GM21526 (cell line): ENCODE data around the gene BAIAP3.
"Not testable (repeated sequence)": the region's sequence is repeated elsewhere in the genome, so short reads cannot be mapped to it uniquely, and the experiment has no call there.

Experiments used
- ATAC-seq: cut with Tn5 transposase; IDR thresholded peaks from one replicate; pipeline ENCODE4 v1.9.1; 2021; ENCODE audit warnings: moderate library complexity; ENCODE audit not compliant: unreplicated experiment, low FRiP score

BAIAP3 gene, protein sequence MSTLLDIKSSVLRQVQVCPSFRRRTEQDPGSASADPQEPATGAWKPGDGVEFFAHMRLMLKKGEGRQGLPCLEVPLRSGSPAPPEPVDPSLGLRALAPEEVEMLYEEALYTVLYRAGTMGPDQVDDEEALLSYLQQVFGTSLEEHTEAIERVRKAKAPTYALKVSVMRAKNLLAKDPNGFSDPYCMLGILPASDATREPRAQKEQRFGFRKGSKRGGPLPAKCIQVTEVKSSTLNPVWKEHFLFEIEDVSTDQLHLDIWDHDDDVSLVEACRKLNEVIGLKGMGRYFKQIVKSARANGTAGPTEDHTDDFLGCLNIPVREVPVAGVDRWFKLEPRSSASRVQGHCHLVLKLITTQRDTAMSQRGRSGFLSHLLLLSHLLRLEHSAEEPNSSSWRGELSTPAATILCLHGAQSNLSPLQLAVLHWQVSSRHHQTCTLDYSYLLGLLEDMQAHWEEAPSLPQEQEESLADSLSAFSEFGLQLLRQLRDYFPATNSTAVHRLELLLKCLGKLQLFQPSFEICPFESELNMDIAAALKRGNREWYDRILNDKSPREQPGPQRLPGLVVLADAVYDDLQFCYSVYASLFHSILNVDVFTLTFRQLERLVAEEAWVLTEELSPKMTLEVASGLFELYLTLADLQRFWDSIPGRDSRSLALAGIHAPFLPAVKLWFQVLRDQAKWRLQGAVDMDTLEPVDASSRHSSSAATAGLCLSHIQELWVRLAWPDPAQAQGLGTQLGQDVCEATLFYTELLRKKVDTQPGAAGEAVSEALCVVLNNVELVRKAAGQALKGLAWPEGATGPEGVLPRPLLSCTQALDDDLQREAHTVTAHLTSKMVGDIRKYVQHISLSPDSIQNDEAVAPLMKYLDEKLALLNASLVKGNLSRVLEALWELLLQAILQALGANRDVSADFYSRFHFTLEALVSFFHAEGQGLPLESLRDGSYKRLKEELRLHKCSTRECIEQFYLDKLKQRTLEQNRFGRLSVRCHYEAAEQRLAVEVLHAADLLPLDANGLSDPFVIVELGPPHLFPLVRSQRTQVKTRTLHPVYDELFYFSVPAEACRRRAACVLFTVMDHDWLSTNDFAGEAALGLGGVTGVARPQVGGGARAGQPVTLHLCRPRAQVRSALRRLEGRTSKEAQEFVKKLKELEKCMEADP

DNA sequence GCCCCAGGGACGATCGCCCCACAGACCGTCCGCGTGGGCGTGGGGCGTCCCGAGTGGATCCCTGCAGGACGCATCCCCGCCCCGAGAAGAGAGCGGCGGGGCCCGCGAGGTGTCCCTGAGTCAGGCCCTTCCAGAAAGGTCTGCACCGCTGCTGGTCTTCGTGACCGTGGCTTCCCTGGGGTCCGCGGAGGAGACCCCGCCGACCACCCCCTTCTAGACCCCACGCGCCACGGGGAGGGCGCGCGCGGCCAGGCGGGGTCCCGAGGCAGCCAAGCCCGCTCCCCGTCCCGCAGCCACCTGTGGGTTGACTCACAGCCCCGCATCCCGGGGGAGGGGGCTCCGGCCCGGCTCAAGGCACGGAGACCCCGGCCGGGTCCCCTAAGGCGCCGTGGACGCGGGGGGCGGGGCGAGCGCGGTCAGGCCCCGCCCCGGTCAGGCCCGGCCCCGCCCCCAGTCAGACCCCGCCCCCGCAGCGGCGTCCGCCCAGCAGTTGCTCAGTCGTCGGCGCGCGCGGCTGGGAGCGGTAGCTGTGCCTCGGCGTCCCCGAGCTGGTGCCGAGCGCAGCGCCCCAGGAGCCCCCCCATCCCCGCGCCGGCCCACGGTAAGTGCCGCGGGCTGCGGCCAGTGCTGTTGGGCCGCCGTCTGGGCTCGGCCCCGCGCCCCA, at the start of gene BAIAP3:
Gene BAIAP3, plus strand, starts transcription at position 497 of the 664 bp plus-strand sequence. CDS start 4,905 bp downstream, outside the sequence.
- no peak for ATAC-seq

DNA sequence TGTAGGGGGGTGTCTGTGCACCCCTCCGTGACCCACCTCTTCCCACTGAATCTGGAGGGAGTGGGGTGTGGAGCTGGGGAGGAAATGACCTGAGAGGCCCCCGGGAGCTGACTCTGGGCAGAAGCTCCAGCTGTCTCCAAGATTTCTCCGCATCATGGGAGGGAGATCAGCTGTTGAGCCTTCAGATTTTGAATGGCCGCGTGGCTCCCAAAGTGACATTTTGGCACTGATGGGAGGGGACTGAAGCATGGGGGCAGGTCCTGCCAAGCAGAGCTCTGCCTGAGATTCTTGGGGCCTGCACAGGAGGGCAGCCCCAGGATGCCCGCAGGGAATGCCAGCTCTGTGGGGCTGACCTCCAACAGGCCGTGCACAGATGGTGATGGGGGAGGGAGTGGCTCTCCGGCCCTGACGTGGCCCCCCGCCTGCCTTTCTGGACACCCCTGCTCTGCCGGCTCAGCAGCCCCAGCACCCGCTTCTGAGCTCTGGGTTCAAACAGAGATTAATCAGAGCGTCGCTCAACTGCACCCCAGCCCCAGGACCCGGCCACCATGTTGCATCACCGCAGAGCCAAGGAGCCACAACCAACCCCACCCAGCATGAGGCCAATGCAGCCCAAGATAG, 49.3 kb upstream of the BAIAP3 start:
- ATAC-seq, result no peak

DNA sequence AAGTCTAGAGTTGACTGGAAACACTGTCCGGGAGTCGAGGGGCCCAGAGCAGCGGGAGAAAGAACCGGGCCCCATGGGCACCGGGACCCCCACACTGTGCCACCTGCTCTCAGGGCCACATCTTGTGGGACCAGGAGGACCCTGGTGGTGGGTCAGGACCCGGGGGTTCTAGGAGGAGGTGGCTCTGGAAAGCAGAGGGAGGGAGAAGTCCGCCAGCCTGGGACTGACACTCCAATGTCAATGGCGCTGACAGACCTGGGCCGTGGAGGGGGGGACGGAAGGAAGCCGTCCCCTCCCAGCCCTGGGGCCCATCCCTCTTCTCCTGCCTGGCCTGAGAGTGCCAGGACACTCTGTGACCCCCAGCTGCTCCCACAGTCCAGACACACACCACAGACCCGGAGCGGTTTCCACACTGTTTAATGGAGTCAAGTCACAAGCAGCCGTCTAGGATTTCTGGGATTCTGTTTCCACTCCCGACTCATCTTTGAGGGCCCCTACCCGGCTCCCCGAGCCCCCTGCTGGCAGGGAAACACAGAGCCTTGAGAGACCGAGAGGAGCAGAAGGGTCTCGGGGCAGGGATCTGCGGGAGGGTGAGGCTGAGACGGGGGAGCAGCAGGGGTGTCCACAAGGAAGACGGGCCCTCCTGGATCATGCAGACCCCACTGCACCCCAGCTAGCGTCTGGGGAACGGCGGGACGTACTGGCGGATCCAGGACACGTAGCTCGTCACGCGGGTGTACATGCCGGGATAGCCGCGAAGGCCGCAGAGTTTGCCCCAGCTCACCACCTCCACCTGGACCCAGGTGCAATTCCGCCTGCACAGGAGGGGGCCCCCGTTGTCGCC, 47.6 kb upstream of the BAIAP3 start:
- no peak for ATAC-seq

DNA sequence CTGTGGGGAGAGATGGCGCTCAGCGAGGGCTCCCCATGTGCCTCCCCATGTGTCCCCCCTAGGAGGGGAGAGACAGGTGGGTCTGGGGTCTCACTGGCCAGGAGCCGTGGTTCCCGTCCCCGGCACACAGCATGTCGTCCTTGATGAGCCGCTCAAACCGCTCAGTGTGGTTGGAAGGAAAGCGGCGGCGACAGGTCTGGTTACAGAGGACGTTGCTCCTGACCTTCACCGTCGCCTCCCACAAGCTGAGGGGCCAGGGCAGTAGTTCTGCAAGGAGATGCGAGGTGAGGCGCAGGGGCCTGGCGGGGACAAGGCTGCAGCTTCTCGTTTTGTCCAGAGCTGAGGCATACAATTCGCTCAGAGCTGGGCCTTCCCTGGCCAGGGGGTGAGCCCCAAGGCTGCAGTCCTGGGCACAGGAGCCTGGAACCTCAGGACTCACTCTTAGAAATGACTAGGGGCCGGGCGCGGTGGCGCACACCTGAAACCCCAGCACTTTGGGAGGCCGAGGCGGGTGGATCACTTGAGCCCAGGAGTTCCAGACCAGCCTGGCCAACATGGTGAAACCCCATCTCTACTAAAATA, 46.8 kb upstream of the BAIAP3 start:
- ATAC-seq, result no peak

DNA sequence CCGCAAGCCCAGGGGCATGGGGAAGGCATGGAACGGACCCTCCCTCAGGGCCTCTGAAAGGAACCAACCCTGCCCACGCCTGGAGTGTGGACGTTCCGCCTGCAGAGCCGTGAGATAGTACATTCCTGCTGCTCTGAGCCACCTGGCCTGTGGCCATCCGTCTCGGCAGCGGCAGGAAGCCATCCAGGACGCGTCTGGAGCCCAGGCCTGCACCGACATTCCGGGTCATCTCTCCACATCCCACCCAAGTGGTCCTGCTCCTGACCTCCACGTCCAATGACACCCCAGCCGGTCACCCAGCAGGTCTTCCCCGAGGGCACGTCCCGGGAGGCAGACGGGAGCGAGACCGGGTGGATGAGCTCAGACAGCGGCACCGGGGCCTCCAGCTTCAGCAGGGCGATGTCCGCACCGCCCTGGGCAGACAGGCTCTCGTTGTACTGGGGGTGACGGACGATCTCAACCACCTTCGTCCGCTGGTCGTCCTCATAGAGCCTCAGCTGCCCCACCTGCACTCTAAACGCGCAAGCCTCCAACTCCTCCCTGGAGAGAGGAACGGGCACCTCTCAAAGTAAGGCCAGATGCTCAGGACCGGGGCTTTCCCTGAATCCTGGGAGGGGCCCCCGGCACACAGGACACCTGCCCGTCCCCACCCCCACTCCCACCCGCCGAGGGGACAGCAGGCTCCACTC, 45.3 kb upstream of the BAIAP3 start:
- ATAC-seq, result no peak

DNA sequence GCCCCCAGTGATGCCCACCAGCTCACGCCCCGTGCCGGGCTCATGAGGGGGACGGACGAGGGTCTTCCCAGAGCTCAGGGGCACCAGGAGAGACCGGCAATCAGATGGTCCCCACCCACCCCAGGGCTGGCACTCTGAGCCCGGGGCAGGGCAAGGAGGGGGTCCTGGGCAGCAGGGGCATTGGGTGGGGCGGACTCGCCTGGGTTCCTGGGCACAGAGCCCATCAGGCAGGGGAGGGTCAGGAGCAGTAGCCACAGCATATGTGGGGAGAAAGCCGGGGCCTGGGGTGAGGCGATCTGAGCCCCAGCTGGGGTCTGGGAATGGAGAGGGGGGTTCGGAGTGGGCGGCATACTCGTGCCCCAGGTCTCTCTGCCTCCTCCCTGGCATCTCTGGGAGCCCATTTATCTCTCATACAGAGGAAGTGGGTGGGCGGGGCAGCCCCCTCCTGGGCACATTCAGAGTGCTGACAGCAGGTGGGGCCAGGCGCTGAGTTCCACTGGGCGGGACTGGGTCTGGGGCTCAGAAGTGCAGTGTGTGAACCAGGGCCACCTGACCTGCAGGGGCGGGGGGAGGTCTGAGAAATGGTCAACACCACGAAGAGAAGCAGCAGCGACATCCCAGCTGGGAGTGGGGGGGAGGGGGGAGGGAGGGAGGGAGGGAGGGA, 44.5 kb upstream of the BAIAP3 start:
- no peak for ATAC-seq

DNA sequence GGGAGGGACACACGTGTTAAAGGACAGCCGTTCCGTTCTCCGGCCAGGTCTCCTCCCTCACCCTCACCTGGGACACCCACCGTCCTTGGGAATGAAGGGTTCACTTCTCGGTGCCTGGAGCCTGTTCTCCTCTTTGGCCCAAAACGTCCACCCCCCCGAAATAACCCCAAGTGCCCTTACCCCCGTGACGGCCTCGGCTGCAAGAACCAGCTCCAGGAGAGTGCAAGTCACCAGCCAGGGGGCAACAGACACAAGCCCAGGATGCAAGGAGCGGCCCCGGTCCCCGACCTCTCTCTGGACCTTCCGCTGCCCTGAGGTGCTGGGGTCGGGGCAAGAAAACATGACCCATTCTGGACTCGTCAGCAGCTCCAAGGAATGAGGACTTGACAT, 44.0 kb upstream of the BAIAP3 start:
- no peak for ATAC-seq

DNA sequence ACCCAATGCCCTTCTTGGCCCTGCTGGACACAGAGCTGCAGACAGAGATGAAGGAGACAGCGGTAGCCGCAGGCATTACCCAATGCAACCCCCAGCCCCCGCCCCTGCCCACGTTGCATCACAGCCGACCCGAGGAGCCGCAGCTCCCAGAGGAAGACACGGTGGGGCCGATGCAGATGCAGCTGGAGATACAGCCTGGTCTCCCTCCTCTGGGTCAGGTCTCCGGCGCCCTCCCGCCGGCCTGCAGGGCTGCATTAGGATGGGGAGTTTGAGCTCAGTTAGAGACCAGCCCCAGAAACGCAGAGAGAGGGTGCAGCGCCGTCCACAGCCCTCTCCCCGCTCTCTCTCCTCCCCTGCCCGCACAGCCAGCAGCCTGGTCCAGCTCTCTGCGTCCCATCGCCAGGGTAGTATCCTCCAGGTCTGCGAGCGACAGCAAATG, 43.4 kb upstream of the BAIAP3 start:
- no peak for ATAC-seq

DNA sequence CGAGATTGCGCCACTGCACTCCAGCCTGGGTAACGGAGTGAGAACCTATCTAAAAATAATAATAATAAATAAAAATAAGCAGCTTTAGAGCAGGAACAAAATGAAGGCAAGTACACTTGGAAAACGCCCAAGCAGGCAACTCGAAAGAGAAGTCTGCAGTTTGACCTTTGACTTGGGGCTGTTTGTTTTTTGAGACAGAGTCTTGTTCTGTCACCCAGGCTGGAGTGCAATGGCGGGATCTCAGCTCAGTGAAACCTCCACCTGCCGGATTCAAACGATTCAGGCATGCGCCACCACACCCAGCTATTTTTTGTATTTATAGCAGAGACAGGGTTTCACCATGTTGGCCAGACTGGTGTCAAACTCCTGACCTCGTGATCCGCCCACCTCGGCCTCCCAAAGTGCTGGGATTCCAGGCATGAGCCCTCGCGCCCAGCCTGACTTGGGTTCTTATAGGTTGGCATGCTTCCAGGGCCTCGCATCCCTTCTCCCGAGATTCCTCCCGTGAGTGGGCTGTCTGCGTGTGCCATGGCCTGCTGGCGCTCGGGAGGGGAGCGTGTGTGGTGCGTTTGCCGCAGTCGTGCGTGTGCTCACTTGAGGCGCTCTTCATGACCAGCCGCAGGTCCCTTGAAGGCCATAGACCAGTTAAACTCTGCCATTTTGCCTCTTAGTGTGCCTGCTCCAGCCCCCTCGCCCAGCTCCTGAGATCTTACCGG, 42.4 kb upstream of the BAIAP3 start:
- no peak for ATAC-seq

DNA sequence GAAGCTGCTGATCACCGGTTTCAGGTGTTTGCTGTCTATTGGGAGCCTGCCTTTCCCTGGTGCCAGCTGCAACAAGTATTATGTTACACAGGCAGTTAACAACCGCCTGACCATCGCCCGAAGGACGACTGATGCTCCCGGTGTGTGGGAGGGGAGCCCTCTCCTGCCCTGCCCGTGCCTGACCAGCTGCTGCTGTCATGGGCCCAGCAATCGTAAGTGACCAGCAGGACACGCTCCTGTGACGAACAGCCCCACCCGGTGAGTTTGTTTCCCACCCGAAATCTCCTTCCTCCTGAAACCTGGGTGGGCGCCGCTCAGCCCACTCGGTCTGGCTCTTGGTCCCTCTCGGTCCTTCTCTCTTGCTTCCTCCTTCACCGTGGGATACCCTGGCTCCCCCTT, 41.9 kb upstream of the BAIAP3 start:
- no peak for ATAC-seq

DNA sequence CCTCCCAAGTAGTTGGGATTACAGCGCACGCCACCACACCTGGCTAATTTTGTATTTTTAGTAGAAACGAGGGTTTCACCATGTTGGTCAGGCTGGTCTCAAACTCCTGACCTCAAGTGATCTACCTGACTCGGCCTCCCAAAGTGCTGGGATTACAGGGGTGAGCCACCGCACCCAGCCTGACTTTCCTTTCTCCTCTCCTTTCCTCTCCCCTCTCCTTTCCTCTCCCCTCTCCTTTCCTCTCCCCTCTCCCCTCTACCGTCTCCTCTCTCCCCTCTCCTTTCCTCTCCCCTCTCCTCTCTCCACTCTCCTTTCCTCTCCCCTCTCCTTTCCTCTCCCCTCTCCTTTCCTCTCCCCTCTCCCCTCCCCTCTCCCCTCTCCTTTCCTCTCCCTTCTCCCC, 41.2 kb upstream of the BAIAP3 start:
- ATAC-seq, result not testable (repeated sequence)

DNA sequence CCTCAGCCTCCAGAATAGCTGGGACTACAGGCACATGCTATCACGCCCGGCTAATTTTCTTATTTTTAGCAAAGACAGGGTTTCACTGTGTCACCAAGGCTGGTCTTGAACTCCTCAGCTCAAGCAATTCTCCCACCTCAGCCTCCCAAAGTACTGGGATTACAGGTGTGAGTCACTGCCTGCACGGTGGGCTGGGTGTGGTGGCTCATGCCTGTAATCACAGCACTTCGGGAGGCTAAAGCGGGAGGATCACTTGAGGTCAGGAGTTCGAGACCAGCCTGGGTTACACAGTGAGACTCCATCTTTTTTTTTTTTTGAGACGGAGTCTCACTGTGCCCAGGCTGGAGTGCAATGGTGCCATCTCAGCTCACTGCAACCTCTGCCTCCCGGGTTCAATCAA, 40.6 kb upstream of the BAIAP3 start:
- ATAC-seq, result not testable (repeated sequence)

DNA sequence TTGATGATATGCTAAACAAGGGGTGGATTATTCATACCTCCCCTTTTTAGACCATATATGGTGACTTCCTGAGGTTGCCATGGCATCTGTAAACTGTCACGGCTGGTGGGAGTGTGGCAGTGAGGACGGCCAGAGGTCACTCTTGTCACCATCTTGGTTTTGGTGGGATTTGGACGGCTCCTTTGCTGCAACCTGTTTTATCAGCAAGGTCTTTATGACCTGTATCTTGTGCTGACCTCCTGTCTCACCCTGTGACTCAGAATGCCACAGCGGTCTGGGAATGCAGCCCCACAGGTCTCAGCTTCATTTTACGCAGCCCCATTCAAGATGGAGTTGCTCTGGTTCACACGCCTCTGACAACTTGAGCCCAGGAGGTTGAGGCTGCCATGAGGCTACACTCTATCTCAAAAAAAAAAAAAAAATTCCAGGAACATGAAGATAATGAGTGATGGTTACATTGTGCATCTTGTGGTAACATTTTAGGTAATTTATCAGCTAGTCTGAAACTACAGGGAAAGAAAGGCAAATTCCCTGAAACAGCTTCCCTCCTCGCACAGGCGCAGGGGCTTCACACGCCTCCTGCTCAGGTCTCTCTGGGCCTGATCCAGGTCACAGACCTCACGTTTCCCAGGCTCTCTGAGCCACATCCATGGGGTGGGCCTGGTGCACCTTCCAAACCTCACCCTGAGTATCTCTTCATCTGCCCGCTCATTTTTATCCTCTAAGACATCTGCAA, 39.4 kb upstream of the BAIAP3 start:
- no peak for ATAC-seq

DNA sequence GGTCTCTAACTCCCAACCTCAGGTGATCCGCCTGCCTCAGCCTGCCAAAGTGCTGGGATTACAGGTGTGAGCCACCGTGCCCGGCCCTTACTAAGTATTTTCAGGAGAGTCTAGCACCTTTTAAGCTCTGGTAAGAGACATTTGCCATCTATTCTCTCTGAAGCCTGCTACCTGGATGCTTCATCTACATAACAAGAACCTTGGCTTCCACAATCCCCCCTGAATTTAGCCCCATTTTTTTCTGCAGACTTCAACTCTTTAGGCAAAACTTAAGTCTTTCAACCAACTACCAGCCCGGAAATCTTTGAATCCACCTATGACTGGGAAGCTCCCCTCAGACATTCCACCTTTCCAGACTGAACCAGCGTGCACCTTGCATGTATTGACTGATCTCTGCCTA, 38.0 kb upstream of the BAIAP3 start:
- no peak for ATAC-seq

DNA sequence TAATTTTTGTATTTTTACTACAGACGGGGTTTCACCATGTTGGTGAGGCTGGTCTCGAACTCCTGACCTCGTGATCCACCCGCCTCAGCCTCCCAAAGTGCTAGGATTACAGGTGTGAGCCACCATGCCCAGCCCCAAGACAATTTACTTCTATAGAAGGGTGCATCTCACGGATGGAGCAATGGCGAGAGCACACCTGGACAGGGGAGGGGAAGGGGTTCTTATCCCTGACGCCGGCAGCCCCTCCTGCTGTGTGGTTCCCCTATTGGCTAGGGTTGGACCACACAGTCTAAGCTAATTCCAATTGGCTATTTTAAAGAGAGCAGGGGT, 36.8 kb upstream of the BAIAP3 start:
- not testable (repeated sequence) for ATAC-seq

DNA sequence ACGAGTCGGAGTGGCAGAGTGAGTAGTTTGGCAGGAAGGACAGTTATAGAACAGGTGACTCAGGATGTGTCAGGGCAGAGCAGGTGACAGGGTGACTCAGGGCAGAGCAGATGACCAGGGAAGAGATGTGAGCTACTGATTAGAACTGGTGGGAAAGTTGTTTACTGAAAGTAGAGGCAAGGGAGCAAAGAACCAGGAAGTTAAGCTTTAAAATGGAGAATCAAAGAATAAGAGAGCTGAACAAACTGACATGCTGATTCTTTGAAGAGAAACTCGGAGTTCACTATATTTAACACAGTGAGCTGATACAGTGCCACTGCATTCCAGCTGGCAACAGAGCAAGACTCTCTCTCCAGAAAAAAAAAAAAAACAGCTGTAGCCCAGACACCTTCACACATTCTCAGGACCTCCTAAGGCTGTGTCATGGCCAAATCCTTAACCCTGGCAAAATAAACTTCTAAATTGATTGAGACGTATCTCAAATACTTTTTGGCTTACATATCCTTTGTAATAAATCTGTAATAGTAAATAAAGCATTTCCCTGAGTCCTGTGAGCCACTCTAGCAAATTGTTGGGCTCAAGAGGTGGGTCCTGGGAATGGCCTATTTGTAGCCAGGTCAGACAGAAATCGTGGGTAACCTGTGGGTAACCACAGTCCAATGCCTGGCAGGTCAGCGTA, 36.3 kb upstream of the BAIAP3 start:
- no peak for ATAC-seq
